WI38 (cell line): ENCODE measurements around the gene PDK1.

Experiments
- H3K4me3 ChIP-seq: 2 replicates; pipeline ENCODE4 v1.5.1; 2011; ENCODE audit warnings: low read depth, mild to moderate bottlenecking, control low read depth, low read length
- CTCF ChIP-seq: IDR thresholded peaks from 2 replicates; pipeline ENCODE4 v1.5.1; 2012; ENCODE audit warnings: low read depth, mild to moderate bottlenecking, control low read depth, low read length

Gene PDK1

GRCh38 chr2:172555522-172556283 lies at the start of gene PDK1:
Gene PDK1, plus strand, starts transcription at chr2:172556090. Its CDS starts 61 bp downstream, at chr2:172556151.
- peak within 1 kb of the TSS; percentile 93 for H3K4me3 ChIP-seq
- TF ChIP-seq CTCF: no peak

- H3K4me3 ChIP-seq: no peak overlapping the region
- TF ChIP-seq CTCF: no peak
Measured at GRCh38 chr2:172507199-172507598, 48.7 kb upstream of the PDK1 start.

GRCh38 chr2:172510088-172510487 lies 45.8 kb upstream of the PDK1 start:
- no peak for TF ChIP-seq CTCF
- no peak overlapping the region for H3K4me3 ChIP-seq

GRCh38 chr2:172510548-172510947 lies 45.3 kb upstream of the PDK1 start:
- no peak for TF ChIP-seq CTCF
- no peak overlapping the region for H3K4me3 ChIP-seq

GRCh38 chr2:172512810-172513523 lies 42.9 kb upstream of the PDK1 start:
- no peak for TF ChIP-seq CTCF
- no peak overlapping the region for H3K4me3 ChIP-seq

- no peak for TF ChIP-seq CTCF
- no peak overlapping the region for H3K4me3 ChIP-seq
Measured at GRCh38 chr2:172513524-172513900, 42.4 kb upstream of the PDK1 start.

- no peak overlapping the region for H3K4me3 ChIP-seq
- no peak for TF ChIP-seq CTCF
Measured at GRCh38 chr2:172513935-172514586, 41.8 kb upstream of the PDK1 start.
